Activated T-cell treated with anti-CD3 and anti-CD28 coated beads, Interleukin-2, amount 50 U/mL, for 48 hours (primary cell): ENCODE measurements around the gene CLIC3.
"Not testable (repeated sequence)": the region's sequence is repeated elsewhere in the genome, so short reads cannot be mapped to it uniquely, and the experiment has no call there.

Experiments used
- DNase-seq, 2 experiments: peaks; one replicate each; pipeline ENCODE4 v3.0.0-alpha.2; 2020

The CLIC3 gene, protein sequence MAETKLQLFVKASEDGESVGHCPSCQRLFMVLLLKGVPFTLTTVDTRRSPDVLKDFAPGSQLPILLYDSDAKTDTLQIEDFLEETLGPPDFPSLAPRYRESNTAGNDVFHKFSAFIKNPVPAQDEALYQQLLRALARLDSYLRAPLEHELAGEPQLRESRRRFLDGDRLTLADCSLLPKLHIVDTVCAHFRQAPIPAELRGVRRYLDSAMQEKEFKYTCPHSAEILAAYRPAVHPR

DNA sequence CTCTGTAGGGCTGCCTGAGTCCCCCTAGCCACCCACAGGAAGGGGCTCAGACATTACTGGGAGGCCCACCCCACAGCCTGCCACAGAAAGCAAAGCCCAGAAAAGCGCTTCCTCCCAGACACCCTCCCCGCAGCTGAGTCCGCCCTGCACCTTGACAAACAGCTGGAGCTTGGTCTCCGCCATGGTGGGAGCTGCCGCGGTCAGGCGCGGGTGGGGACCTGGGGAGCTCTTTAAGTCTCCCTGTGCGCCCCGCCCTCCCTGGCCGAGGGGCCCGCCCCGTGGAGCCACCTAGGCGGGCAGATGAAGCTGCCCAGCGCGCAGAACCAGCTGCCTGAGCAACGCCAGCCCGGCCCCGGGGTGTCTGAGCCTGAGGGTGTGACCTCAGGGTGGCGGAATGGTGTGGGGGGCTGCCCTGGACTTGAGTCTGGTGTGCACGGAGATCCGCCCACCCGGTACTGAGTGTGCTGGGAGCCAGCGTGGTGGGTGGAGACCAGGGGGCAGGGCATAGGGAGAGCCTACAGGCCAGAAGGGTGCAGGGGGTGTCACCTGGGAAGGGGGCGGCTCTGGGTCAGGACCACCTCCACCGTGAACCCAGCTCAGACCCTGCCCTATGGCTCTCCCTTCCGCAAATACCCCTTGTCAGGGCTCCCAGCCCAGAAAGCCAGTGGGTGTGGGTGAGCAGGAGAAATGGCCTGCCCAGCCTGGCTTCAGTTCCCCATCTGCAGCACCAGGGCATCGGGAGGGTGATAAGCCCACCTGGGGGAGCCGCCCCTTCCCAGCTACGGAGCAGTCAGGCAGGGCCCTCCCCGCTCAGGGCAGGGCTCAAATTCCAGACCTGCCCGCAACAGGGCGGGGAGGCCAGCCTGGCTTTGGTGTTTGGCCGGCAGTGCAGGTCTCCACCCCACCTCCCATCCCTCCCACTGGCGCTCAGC is at the start of gene CLIC3:
TSS of gene CLIC3 (minus strand) at position 208 of the 932 bp plus-strand sequence. CDS start at position 183, 25 bp downstream.
- DNase-seq = peak; percentile 47 to 56

DNA sequence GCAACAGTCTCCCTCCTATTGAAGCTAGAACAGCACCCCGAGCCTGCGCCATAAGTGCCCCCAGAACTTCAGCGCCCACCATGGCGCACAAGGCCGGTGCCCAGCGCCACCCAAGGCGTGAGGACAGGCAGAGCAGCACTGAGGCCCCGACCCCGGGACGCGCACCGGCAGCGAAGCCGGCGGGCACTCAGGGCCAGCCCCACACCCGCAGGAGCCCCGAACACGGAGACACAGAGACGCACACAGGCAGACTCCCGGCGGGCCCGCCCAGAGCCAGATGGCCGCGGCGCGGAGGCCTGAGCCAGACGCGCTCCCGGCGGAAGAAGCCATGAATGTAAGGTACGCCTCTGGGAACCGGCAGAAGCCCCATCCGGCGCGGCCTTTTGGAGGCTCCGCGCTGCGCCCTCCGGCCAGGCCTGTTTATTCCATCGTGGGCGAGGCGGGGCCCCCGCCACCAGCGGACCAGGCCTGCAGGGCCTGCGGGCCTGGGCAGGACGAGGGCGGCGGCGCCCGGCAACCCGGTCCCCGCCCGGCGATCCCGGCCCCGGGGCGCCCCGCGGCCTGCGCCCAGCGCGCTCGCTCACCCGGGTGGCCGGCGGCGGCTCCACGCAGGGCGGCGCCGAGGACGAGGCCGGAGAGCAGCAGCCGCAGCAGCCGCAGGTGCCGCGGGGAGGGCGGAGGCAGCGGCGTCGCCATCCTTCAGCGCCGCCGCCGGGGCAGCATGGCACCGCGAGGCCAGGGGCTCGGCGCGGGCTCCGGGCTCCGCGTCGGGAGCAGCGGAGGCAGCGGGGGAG is 49.1 kb upstream of the CLIC3 start:
- peak in 1 of 2 experiments; percentile 56 for DNase-seq

DNA sequence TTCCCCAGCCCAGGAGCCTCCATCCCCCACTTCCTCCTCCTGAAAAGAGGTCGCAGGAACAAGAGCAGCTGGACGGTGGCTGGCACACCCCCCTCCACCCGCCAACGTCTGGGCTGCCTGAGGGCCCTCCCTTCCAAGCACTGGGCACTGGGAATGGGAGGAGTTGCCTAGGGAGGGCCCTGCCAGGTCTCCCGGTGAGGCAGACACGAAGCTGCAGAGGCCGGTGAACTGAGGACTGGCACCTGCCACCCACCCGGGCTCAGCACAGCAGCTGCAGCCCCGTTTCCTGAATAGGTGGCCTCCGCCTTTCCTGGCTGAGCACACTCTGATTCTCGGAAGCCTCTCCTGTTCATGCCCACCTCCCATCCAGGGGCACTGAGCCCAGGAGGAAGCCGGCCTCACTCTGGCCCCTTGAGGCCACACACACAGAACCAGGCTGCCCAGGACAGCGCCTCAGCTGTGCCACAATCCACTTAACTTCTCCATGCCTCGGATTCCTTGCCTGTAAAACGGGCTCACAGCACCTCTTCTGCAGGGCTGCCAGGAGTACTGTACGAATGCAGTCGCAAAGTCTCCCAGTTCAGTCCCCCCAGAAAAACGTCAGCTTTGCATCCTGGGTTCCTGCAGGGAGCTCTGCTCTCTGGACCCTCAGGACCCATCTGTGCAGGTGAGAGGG is 48.3 kb upstream of the CLIC3 start:
- DNase-seq = no peak

DNA sequence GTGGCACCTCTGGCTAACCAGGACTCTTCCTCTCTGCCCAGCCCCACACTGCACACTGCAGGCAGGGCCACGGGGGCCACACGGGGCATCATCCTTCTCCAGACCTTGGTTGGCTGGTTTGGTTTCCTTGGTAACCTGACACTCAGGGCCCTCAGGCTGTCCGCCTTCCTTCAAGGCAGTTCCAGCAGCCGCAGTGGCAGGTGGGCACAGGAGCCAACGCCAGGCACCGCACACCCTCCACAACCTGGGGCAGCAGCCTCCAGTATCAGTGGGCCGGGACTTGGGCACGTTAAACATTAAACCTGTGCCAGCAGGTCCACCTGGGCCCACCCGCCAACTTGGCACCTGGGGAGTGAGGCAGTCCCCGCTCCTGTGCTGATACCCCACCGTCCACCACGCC is 47.7 kb upstream of the CLIC3 start:
- no peak for DNase-seq

DNA sequence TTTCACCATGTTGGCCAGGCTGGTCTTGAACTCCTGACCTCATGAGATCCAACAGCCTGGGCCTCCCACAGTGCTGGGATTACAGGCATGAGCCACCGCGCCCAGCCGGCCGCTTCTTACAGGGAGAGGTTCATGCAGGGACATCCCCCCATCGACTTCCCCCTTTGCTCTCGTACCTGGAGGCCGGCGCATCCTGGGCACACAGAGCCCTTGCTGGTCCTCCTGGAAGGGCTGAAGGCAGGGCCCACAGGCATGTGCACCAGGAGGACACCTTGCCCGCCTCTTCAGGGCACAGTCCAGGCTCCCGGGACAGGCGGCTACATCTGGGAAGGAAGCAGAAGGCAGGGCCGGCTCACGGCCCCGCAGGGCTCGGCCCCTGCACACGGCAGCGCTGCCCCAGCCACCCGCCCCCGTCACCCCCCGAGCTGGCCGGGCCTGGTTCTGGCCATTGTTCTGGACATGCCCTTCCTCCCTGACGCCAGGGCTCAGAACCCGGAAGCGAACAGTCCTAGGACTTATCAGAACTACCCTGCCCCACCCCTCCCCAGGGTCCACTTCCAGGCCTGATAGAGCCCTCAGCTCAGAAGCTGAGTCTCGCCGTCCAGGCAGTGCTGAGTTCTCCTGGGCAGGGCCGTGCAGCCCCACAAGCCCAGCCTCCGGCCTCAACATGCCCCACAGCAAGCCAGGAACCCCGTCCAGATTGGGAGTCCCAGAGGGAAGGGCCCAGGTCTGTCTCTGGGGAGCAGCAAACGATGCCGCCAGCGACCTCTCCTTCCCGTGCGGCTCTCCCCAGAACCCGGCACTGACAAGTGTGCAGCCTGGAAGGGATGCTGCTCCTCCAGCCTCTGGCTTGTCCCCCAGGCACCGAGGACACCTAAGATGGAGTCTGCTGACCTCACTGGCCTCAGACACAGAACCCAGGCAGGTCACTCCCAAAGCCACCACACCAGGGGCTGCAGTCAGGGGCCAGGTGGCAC is 46.7 kb upstream of the CLIC3 start:
- DNase-seq = no peak

DNA sequence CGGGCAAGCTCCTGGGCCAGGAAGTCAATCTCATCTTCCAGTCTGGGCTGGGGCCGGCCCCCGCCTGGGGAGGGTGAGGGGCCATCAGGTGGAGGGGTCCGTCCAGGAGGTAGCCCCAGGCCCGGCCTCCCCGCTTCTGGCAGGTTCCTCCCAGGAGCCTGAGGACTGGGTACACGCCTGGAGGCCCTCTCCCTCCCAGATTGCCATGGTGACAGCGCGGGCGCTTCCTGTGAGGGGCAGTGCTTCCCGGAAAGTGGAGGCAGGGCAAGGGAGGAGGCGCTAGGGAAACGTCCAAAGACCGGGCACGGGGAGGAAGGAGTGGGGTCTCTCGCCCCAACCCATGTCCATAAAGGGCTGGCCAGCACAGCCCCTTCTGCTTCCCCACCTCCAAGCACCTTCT is 44.8 kb upstream of the CLIC3 start:
- no peak for DNase-seq

DNA sequence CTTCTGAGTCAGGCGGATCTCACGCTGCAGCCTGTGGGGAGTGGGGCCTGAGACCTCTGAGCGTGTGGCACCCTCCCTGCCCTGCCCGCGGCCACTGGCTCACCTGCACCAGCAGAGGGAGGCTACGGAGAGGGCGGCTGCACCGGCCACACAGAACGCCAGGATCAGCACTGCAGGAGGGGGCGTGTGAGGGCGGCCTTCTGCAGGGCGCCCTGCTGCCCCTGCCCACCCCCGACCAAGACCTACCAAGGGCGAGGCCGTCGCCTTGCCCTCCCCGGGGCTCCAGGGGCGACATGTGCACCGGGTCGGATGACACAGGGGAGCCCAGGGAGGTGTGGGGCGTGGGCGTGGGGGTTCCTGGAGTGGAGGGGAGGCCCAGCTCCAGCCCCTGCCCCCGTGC is 44.2 kb upstream of the CLIC3 start:
- no peak for DNase-seq

DNA sequence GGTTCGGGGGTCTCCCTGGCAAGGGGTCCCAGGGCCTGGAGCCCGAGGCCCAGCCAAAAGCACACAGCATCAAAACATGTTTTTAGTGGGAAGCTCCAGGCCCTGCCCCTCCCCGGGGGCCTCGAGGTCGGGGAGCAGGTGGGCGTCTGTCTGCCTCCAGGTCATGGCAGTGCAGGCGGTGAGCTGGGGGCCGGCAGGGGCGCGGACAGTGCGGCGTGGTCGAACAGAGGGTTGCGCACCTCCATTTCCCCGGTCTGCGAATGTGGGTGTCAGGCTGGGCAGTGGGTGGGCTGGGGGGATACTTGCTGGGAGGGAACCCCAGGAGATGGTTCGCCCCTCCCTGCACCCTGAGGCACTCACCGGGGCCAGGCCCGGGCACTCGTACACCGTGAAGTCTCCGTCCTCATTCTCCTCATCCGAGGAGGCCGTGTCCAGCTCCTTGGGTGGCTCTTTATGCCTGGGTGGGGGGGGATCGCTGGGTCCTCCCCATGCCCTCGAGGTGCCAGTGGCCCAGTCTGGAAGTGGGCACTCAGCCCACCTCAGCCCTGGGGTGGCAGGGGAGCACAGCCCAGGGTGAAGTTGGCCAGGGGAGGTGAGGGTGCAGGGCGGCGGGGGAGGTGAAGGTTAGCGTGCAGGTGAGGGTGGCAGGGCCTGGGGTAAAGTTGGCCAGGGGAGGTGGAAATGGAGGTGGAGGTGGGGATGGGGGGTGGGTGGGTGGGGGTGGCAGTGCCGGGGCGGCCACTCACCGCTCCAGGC is 43.4 kb upstream of the CLIC3 start:
- no peak for DNase-seq

DNA sequence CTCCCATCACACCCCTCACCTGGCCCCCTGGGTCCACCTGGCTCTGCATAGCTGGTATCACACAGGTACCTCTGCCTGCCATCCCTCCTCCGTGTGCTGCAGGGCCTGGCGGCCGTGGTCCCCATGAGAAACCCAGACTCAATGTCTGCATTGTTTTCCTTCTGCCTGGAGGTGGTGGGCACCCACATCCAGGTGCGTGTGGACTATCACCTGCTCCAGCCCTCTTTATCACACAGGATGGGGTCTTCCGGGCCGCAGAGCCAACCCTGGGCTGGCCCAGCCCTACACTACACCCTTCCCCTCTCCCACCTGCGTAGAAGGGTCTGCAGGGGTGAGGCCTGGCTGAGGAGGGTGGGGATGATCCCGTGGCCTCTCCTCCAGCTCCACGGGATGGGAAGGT is 42.5 kb upstream of the CLIC3 start:
- DNase-seq = no peak

DNA sequence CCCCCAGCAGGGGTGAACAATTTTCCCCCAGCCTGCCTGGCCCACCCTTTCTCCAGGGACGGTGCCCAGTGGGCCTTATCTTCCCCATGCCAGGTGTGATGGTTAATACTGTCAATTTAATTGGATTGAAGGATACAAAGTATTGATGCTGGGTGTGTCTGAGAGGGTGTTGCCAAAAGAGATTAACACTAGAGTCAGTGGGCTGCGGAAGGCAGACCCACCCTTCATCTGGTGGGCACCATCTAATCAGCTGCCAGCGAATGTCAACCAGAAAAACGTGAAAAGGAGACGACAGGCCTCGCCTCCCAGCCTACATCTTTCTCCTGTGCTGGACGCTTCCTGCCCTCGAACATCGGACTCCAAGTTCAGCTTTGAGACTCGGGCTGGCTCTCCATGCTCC is 41.1 kb upstream of the CLIC3 start:
- DNase-seq = no peak

DNA sequence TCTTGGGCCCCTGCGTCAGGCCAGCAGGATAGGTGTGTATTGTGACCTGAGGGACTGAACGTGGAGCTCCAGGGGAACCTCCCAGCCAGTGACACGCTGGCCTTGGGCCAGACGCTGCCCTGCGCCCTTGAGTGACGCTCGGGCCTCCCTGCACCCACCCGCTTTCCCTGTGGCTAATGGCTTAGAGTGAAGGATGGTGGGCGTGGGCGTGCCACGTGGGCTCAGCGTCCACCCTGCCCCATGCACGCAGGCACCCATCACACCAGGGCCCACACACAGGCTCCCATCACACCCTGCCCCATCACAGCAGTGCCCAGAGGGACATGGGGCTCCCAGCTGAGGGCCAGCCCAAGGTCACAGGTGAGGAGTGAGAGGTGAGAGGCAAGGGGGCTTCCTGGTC is 40.7 kb upstream of the CLIC3 start:
- DNase-seq = no peak

DNA sequence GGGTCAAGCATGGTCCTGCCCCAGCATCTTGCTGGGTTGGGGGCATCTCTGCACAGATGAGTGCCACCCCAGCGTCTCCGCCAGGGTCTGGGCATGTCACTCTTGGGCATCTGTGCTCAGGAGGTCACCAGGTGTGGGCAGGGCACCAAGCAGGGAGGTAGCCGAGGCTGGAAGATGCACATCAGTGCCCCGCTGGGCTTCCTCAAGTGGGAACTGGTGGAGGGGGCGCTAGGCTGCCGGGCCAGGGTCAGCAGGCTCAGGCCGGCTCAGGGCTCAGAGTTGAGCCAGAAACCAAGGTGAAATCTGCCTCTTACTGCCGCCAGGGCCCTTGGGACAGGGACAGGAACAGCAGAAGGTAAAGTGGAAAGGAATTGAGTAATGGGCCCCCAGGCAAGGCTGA is 39.6 kb upstream of the CLIC3 start:
- DNase-seq = no peak

DNA sequence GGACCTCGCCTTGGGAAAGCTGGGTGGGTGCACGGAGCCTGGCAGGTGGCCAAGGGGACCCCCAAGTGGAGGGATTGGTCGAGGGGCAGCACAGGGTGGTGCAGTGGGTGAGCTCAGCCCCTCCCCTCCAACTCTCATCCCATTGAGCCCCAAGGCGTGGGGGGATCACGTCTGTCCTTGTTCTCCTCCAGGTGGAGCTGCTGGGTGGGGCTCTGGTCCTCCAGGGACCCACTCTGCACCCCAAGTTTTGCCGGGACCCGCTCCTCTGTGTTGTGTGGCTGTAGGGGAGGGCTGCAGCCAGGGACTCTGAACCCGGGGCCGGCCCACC is 39.1 kb upstream of the CLIC3 start:
- DNase-seq = no peak

DNA sequence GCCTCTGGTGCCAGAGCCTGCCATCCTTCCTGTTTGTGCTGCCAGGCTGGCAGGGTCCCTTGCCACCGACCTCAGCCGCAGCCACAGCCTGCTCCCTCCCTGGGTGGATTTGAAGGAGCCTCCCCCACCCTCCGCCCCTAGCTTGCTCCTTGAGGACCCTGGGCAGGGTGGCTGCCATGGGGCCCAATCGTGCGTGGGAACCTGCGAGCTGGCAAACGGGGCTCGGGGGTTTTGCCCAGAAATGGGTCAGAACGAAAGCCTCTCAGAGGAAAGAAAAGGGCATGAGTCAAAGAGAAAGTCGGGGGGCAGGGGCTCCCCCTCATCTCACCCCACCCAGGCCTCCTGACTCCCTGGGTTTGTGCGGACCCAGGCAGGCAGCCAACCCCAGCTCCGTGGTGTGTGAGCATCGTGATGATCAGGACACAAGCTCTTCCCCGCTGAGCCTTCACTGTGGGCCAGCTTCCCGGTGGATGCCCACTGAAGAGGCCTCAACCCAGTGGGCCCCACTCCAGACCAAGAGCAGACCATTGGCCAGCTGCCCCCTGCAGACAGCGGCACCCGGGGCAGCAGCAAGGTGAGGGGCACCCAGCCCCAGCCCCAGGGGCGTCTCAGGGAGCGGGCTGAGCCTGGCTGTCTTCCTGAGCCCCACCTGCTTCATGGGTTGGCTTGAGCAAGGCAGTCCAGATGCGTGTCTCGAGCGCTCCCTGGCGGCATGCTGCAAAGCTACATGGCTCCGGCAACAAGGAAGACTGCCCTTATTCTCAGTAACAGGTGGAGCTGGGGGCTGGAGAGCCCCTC is 38.5 kb upstream of the CLIC3 start:
- DNase-seq = peak; percentile 86 to 93

DNA sequence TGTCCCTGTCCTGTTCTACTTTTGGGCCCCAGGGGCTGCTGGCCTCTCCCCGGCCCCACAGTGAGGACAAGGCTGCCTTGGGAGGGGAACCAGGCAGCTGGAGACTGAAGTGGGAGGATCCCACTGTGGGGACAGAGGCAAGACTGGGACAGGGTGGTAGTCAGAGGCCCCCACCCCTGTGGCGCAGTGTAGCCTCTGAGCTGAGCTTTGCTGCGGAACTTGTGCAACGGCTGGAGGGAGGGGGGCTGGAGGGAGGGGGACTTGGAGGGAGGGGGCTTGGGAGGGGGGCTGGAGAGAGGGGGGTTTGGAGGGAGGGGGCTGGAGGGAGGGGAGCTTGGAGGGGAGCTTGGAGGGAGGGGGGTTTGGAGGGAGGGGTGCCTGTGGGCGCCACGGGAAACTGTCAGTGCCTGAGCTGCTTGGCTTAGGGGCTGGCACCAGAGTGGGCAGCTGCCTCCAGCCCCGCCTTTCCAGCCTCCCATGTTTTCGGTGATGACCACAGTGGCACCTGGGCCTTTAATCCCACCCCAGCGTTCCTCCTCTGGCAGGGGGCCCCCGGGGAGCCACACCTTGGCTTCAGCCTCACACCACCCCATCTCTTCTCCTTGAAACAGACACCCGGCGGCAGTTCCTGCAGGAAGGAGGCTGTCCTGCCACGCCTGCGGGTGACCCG is 37.8 kb upstream of the CLIC3 start:
- no peak for DNase-seq

DNA sequence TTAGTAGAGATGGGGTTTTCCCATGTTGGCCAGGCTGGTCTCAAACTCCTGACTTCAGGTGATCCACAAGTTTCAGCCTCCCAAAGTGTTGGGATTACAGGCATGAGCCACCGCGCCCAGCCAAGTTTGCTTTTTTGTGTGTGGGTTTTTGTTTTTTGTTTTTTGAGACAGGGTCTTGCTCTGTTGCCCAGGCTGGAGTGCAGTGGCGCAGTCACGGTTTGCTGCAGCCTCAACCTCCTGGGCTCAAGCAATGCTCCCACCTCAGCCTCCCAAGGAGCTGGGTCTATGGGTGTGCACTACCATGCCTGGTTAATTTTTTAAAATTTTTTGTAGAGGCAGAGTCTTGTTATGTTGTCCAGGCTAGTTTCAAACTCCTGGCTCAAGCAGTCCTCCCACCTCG is 37.1 kb upstream of the CLIC3 start:
- DNase-seq = not testable (repeated sequence)

DNA sequence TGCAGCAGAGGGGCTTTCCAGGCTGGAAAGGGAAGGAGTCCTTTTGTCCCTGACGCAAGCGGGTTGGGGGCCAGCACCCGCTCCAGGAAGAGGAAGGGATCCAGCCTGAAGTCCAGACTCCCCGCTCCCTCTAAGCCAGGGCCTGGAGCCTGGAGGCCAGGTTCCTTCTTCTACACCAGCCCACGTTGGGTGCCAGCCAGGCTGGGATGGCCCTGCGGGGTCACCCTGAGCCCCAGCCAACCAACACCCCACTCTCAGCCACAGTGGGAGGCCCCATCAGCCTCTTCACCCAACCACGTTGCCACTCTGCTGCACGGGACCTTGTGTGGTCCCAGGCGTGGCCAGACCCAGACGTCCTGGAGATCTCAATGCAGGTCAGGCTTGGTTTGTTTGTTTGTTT is 36.5 kb upstream of the CLIC3 start:
- no peak for DNase-seq

DNA sequence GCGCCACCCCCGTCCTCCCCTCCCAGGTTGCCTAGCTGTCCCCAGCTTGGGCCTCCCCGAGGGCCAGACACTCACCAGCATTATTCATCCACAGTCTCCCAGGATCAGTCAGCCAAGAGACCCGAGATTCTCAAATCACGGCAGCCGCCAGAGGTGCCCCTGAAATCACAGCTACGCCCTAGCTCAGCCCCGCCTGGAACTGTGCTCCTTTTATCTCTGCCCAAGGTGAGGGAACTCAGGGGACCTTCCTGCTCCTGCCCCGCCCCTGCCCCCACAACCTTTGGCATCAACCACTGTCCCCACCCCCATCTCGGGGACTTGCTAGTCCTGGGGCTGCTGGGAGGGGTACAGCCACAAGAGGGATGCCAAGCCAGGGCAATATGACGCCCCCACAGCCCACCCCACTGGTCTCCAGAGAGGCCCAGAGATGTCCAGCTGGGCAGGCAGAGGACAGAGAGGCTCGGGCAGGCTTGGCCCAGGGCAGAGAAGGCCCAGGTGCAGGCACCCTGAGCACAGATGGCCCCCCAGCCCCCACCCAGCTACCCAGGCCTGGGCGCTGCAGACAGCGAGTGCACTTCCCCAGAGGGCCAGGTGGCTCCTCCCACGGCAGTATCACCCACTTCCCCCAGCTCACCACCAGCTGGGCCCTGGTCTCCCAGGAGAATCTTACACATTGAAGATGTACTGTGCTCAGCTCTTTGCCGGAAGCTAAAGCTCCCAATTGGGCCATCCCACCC is 35.7 kb upstream of the CLIC3 start, which contains the start of gene FUT7:
TSS of gene FUT7 (minus strand) at position 185 of the 737 bp plus-strand sequence. CDS start at position 88, 97 bp downstream.
- DNase-seq = peak; percentile 66 to 73
